Psoas muscle (tissue), 8 donors: ENCODE measurements around the gene TIPARP. TPM values are rescaled to one million over a fixed set of nuclear protein-coding genes. Genes with fewer than 3 reads are reported as not detected.
"Not testable (repeated sequence)": the region's sequence is repeated elsewhere in the genome, so short reads cannot be mapped to it uniquely, and the experiment has no call there.

Experiments
- ATAC-seq, 4 donors: fragments of 200-7000 bp; cut with Tn5 transposase; one replicate each; pipeline ENCODE4 v1.9.1; 2020; ENCODE audit warnings: moderate library complexity in 3 of 4, mild to moderate bottlenecking in 2 of 4
- DNase-seq, 2 donors: peaks; one replicate each; pipeline ENCODE4 v3.0.0-alpha.2; 2020
- H3K27ac ChIP-seq: fragments of 200-600 bp; one replicate; pipeline ENCODE4 v1.8.0; 2022
- H3K27me3 ChIP-seq, 3 donors: fragments of 200-600 bp in 1 of 3; one replicate each; pipeline versions ENCODE4 v1.6.1 to v1.8.0; 2013 to 2022; ENCODE audit warnings: low read length in 2 of 3, mild to moderate bottlenecking in 2 of 3, moderate library complexity in 1 of 3; ENCODE audit not compliant: insufficient read depth in 3 of 3
- H3K36me3 ChIP-seq, 2 donors: fragments of 200-600 bp in 1 of 2; one replicate each; pipeline versions ENCODE4 v1.6.1 to v1.8.0; 2013 to 2022; ENCODE audit warnings: low read depth in 1 of 2, mild to moderate bottlenecking in 1 of 2, moderate library complexity in 1 of 2; ENCODE audit not compliant: insufficient read depth in 1 of 2
- H3K4me1 ChIP-seq: fragments of 200-600 bp; one replicate; pipeline ENCODE4 v1.8.0; 2022
- H3K4me3 ChIP-seq: fragments of 200-600 bp; one replicate; pipeline ENCODE4 v1.8.0; 2022; ENCODE audit warnings: mild to moderate bottlenecking
- H3K9me3 ChIP-seq: fragments of 200-600 bp; one replicate; pipeline ENCODE4 v1.8.0; 2022
- WGBS, 3 donors: extraction: QIAGEN DNeasy Blood & Tissue Kit; methylation state at CpG; one replicate each; pipeline versions ENCODE4 v1.1.6 to v1.1.7; 2013; 5-methylcytosine and 5-hydroxymethylcytosine counted together
- intact Hi-C, 2 donors: fragments of 100-400 bp; cut with DNase I; formaldehyde crosslinking; loops; one replicate each; pipeline versions ENCODE4 v1.11.0 to v1.14.2; 2022
- polyA plus RNA-seq, 3 donors: library from polyadenylated mRNA; stranded (reverse); fragments of 200-250 nt; gene quantifications; one replicate each; pipeline ENCODE4 v1.2.3, GENCODE V29; 2013
- total RNA-seq, 4 donors: library from RNA; stranded (reverse); fragmentation: NEBNext Ultra II Directional in 2 of 4; extraction: Animal tissue kit (Norgen Biotek cat#: 25700) in 2 of 4; gene quantifications; one replicate each; pipeline versions ENCODE4 v1.2.1 to v1.2.4, GENCODE V29; 2021 to 2023
- TF ChIP-seq, protein P1 (sequence below): fragments of 200-600 bp; IDR thresholded peaks from one replicate; pipeline ENCODE4 v1.8.0; 2022; ENCODE audit warnings: antibody characterized with exemption
- donor health status: healthy with polysubstance abuse.
- donor health status: DM: no; HTN: no; CAD: no; lungs with moderate emphysema.
- donor health status: Bipolar disorder and iron deficiency.
- donor health status: healthy.
- donor health status: DM: yes; HTN: yes; CAD: no.
- donor health status: DM: no; HTN: no; CAD: no.
- donor health status: DM: no; HTN: no; CAD: no.
- donor health status: DM: yes; HTN: yes; CAD: no.

The TIPARP gene
- total and polyA plus RNA-seq, 7 donors = 9.4 to 22.3 (median 15.0) TPM

DNA sequence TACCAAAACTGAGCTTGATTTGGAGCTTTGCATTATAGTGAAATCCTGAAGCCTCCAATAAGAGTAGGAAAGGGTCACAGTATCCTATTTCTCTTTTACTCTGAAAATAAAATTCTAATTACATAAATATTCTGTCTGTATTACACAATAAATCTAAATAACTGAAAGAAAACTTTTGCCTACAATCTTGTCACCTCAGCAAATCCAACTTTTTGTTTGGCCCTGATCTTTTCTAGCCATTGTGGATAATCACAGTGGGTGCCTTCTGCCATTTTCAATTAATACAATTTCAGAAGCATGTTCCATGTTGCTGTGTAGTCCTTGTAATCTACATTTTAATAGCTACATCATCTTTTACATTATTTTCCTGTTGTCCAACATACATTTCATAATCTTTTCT is 29.4 kb upstream of the TIPARP start:
- Histone ChIP-seq H3K27ac (no peak overlapping the region), H3K9me3 (no peaks in the 10 kb centered on the region), H3K4me1 (peaks cover 25% of the 10 kb centered on the region), H3K36me3 (no peaks in the 10 kb centered on the region), H3K27me3 (no peaks in the 10 kb centered on the region), H3K4me3 (no peak overlapping the region)
- TF ChIP-seq, protein P1, sequence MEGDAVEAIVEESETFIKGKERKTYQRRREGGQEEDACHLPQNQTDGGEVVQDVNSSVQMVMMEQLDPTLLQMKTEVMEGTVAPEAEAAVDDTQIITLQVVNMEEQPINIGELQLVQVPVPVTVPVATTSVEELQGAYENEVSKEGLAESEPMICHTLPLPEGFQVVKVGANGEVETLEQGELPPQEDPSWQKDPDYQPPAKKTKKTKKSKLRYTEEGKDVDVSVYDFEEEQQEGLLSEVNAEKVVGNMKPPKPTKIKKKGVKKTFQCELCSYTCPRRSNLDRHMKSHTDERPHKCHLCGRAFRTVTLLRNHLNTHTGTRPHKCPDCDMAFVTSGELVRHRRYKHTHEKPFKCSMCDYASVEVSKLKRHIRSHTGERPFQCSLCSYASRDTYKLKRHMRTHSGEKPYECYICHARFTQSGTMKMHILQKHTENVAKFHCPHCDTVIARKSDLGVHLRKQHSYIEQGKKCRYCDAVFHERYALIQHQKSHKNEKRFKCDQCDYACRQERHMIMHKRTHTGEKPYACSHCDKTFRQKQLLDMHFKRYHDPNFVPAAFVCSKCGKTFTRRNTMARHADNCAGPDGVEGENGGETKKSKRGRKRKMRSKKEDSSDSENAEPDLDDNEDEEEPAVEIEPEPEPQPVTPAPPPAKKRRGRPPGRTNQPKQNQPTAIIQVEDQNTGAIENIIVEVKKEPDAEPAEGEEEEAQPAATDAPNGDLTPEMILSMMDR = no peak
- intact Hi-C loops = no loop called here
- ATAC-seq (no peak), DNase-seq (no peak)

DNA sequence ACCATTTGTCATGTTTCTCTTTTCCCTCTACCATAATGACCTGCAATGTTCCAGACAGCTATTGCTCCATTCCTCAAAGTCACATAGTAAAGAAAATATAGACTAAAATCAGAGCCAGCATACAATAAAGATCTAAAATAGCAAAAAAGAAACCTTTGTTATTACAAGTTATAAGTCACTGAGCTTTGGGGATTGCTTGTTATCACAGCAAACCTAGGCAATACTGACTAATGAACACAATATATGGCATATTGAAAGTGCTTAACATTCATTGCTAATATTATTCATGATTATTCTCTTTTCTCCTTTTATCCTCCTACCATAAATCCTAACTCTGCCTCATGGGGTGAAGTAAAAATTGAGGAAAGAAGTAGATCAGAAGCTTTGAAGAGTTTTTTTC is 27.4 kb upstream of the TIPARP start:
- Histone ChIP-seq H3K4me1 (peaks cover 21% of the 10 kb centered on the region), H3K27ac (no peak overlapping the region), H3K36me3 (no peaks in the 10 kb centered on the region), H3K27me3 (no peaks in the 10 kb centered on the region), H3K9me3 (no peaks in the 10 kb centered on the region), H3K4me3 (no peak overlapping the region)
- intact Hi-C loops = loop anchor here in 1 of 2 donors (1.0 kb wide), 1 partner anchor 12 kb away; no protein-coding TSS in a partner anchor
- no peak for ATAC-seq
- TF ChIP-seq, protein P1 = no peak
- DNase-seq = no peak

DNA sequence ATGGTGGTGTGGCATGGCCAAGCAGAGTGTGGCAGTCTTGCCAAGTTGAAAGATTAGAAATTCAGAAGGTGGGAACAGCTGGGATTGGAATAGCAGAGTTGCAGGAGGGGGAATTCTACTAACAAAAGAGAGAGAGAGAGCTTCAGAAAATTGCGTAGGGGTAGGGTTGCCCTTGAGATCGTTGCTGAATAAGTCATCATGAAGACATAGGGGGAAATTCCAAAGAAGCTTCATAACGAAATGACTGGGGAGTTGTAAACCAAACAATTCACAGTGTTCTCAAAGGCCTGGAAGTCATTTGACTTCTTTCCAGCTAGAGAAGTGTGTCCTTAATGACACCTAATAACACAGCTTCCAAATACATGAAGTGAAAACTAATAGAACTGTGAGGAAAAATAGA is 26.3 kb upstream of the TIPARP start:
- 37 to 55% (median 45%) methylated on average over 3 of the region's 3 CpGs for WGBS, 3 donors
- Histone ChIP-seq H3K4me3 (no peak overlapping the region), H3K4me1 (peaks cover 10% of the 10 kb centered on the region), H3K27ac (no peak overlapping the region), H3K36me3 (no peaks in the 10 kb centered on the region), H3K9me3 (no peaks in the 10 kb centered on the region), H3K27me3 (no peaks in the 10 kb centered on the region)
- no peak for ATAC-seq
- intact Hi-C loops = no loop called here
- DNase-seq = no peak
- TF ChIP-seq, protein P1 = no peak

DNA sequence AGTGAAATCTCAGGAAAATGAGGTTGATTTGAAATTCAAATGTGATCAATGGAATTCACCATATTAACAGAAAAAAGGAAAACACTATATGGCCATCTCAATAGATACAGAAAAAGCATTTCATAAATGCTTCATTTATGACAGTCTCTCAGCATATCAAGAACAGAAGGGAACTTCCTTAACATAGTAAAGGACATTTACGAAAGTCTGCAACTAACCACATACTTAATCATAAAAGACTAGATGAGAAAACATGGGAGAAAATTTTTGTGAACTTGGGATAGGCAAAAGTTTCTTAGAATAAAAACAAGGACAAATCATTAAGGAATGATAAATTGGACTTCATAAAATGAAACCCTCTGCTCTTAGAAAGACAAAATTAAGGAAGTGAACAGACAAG is 24.7 kb upstream of the TIPARP start:
- no peak for ATAC-seq
- intact Hi-C loops = no loop called here
- no peaks in the 10 kb centered on the region for H3K36me3 ChIP-seq
- H3K4me3 ChIP-seq = no peak overlapping the region
- H3K27ac ChIP-seq = no peak overlapping the region
- H3K4me1 ChIP-seq = no peaks in the 10 kb centered on the region
- H3K27me3 ChIP-seq = no peaks in the 10 kb centered on the region
- DNase-seq = no peak
- H3K9me3 ChIP-seq = no peaks in the 10 kb centered on the region
- 84 to 87% (median 87%) methylated on average over 1 of the region's 1 CpG for WGBS, 3 donors
- TF ChIP-seq, protein P1 = no peak

DNA sequence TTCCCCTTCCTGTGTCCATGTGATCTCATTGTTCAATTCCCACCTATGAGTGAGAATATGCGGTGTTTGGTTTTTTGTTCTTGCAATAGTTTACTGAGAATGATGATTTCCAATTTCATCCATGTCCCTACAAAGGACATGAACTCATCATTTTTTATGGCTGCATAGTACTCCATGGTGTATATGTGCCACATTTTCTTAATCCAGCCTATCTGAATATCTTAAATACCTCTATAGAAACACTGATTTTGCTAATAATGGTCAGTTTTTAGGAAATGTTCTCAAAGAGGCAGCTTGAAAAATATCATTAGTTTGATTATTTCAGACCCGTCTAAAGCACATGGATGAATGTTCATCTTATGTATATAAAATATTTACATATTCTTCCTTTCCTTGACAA is 21.7 kb upstream of the TIPARP start:
- WGBS, 3 donors = 98 to 100% (median 99%) methylated on average over 2 of the region's 2 CpGs
- ATAC-seq, H3K27ac ChIP-seq, DNase-seq, H3K4me3 ChIP-seq, H3K4me1 ChIP-seq, intact Hi-C loops, H3K27me3 ChIP-seq, H3K9me3 ChIP-seq, H3K36me3 ChIP-seq: not testable (repeated sequence)
